ENCODE measurements around the gene TMEM41B.

- TF ChIP-seq CTCF (IDR thresholded peaks at IDR 0.05) (peak in 1 of 4 experiments; percentile 22), POLR2A (IDR thresholded peaks at IDR 0.05) (peak; percentile 74 to 79), EP300 (IDR thresholded peaks at IDR 0.05) (no peak), POLR2AphosphoS5 (IDR thresholded peaks at IDR 0.05) (peak; percentile 76)
Measured at GRCh38 chr11:9265211-9266131, 48.9 kb downstream of the TMEM41B start, which contains the start of gene DENND5A.
